ENCODE measurements around the gene NLRP2B. TPM values are rescaled to one million over a fixed set of nuclear protein-coding genes. Genes with fewer than 3 reads are reported as not detected.

The NLRP2B gene
- total RNA-seq, 1 donor = not detected

DNA sequence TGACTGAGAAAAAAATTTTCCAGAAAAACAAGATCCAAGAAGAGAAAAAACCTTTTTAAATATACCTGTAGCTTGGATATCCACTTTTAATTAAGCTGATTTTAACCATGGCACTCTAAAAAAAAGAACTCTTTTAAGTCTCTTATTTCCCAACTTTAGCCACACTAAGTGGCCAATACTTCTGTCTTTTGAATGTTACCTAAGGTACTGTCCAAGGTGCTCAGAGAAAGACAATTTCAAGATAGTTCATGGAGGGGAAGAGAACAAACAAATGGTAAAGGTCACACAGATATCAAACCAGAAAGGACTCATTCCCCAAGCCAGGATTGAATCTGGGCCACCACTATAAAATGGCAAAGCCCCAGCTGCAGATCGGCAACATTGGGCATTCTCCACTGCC, 10.1 kb downstream of the NLRP2B start:
- no peak overlapping the region for H3K4me3 ChIP-seq (ENCODE audit: low read depth, low read length)
- TF ChIP-seq, protein P1, sequence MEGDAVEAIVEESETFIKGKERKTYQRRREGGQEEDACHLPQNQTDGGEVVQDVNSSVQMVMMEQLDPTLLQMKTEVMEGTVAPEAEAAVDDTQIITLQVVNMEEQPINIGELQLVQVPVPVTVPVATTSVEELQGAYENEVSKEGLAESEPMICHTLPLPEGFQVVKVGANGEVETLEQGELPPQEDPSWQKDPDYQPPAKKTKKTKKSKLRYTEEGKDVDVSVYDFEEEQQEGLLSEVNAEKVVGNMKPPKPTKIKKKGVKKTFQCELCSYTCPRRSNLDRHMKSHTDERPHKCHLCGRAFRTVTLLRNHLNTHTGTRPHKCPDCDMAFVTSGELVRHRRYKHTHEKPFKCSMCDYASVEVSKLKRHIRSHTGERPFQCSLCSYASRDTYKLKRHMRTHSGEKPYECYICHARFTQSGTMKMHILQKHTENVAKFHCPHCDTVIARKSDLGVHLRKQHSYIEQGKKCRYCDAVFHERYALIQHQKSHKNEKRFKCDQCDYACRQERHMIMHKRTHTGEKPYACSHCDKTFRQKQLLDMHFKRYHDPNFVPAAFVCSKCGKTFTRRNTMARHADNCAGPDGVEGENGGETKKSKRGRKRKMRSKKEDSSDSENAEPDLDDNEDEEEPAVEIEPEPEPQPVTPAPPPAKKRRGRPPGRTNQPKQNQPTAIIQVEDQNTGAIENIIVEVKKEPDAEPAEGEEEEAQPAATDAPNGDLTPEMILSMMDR (IDR thresholded peaks at IDR 0.05; ENCODE audit: insufficient read depth, low read depth, low read length) = no peak
- no peak for DNase-seq (ENCODE audit: low read depth)

DNA sequence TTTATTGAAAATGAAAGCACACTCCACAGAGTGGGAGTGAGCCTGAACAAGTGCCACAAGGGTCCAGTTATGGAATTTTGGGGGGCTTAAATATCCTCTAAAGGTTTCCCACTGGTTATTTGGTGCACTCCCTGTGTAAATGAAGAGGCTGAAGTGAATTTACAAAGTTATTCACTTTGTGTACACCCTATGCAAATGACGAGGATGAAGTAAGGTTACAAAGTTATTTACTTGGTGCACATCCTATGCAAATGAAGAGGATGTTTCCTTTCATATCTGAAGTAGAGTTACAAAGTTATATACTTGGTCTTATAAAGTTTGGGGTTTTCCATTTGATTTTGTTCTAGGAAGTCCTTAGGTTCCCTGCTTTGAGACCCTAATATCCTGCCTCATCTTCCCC, 13.1 kb downstream of the NLRP2B start:
- no peak for DNase-seq (ENCODE audit: low read depth)
- TF ChIP-seq, protein P1 (IDR thresholded peaks at IDR 0.05; ENCODE audit: insufficient read depth, low read depth, low read length) = no peak
- no peak overlapping the region for H3K4me3 ChIP-seq (ENCODE audit: low read depth, low read length)

DNA sequence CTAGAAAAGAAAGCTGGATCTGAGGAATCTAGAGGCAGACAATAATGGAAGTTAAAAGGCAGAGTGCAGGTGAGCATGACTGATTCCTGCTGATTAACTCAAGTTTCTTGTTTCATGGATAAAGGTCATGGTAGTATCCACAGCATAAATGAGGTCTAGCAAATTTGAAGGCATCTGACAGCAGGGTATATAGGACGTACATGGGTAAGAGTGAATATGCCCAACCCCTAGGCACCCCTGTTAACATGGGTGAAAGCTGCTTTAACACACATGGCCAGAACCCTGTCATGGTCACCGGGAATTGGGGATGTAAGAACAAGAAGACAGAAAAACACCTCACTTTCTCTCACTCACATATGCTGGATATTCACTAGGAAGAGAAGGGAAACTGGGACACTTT, 25.0 kb downstream of the NLRP2B start:
- TF ChIP-seq, protein P1 (IDR thresholded peaks at IDR 0.05; ENCODE audit: insufficient read depth, low read depth, low read length) = no peak
- H3K4me3 ChIP-seq (ENCODE audit: low read depth, low read length) = no peak overlapping the region
- DNase-seq (ENCODE audit: low read depth) = no peak

DNA sequence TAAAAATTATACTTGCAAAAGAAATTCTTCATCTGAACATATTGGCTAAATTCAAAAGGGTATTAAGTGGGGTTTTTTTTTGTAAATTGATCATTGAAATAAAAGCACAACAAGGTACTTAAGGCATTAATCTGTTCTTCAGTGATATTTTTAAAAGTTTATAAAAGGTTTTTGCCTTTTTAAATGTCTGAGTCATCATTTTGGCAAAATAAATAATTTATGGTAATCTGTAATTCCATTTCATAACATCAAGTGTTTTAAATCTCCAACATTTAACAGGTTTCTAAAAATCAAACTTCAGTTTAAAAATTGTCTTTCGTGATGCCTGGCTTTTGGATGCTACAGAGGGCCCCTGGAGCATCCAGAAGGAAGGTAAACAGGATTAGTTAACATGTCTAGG, 27.4 kb downstream of the NLRP2B start:
- TF ChIP-seq, protein P1 (IDR thresholded peaks at IDR 0.05; ENCODE audit: insufficient read depth, low read depth, low read length) = no peak
- no peak overlapping the region for H3K4me3 ChIP-seq (ENCODE audit: low read depth, low read length)
- no peak for DNase-seq (ENCODE audit: low read depth)

DNA sequence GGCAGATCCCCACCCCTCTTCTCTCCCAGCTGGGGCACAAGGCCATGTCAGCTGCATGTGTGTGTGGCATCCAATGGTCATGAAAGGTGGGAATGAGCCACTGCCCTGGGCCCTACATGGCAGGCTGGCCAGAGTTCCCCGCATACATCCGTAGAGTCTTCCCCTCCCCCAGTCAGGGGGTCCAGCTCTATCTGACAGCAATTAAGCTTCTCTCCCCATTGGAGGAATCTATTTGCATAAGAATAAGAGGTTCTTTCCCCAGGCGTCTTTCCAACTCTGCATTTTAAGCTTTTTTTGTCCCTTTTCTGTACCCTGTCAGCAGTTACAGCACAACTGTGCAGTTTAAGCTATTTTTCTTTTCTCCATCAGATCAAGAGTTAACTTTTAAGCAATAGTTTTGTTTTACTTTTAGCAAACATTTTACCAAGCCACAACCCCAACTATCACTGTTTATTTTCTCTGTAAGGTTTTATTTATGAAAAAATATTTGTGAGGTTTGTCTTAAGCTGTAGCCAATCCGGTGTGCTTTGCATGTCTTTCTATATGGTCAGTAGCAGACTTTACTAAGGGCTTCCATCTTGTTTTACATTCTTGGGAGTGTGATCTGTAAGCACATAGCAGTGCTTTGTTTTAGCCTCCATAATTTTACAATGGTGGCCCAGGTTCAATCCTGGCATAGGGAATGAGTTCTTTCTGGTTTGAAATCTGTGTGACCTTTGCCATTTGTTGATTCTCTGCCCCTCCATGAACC, 28.7 kb downstream of the NLRP2B start:
- no peak overlapping the region for H3K4me3 ChIP-seq (ENCODE audit: low read depth, low read length)
- no peak for DNase-seq (ENCODE audit: low read depth)
- TF ChIP-seq, protein P1 (IDR thresholded peaks at IDR 0.05; ENCODE audit: insufficient read depth, low read depth, low read length) = no peak

DNA sequence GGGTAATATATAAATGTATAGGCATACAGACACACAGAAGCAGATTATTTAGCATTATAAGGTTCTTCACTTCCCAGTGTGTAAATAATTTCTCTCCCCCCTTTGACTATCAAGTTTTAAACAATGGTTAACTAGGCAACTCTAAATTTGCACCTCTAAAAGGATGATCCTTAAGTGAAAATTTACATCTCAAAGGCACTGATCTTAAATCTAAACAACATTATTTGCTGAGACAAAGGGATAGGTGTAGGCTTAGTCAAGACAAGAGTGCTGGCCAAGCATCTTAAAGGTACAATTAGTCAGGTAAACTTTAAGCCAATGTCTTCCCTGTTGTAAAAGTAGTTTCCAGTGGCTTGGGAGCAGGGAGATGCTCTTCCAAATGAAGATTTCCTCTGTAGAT, 33.0 kb downstream of the NLRP2B start:
- no peak overlapping the region for H3K4me3 ChIP-seq (ENCODE audit: low read depth, low read length)
- TF ChIP-seq, protein P1 (IDR thresholded peaks at IDR 0.05; ENCODE audit: insufficient read depth, low read depth, low read length) = no peak
- DNase-seq (ENCODE audit: low read depth) = no peak

DNA sequence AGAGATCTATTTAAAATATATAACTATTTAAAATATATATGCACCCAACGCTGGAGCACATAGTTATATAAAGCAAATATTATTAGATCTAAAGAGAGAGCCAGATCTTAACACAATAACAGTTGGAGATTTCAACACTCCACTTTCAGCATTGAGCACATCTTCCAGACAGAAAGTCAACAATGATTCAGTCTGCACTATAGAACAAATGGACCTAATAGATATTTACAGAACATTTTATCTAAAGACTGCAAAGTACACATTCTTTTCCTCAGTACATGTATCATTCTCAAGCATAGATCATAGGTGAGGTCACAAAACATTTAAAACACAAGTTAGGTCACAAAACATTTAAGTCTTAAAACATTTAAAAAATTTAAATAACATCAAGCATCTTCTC, 36.4 kb downstream of the NLRP2B start:
- TF ChIP-seq, protein P1 (IDR thresholded peaks at IDR 0.05; ENCODE audit: insufficient read depth, low read depth, low read length) = no peak
- H3K4me3 ChIP-seq (ENCODE audit: low read depth, low read length) = no peak overlapping the region
- DNase-seq (ENCODE audit: low read depth) = no peak
